ENCODE results near the gene HNRNPA1L2.

DNA sequence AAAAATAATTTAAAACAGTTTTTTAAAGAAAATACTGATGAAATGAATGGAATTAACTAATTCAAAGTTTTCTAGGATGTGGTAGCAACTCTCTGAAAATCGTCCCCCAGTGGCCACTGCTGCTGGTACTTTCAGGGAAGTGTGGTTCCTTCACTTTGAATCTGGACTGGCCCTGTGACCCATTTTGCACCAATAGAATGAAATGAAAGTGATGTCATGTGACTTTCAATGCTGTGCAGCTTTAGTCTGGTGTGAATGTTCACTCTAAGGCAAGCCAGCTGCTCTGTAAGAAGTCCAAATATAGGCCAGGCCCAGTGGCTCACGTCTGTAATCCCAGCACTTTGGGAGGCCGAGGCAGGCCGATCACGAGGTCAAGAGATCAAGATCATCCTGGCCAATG, 26.4 kb upstream of the HNRNPA1L2 start:
- TF ChIP-seq, protein P1, sequence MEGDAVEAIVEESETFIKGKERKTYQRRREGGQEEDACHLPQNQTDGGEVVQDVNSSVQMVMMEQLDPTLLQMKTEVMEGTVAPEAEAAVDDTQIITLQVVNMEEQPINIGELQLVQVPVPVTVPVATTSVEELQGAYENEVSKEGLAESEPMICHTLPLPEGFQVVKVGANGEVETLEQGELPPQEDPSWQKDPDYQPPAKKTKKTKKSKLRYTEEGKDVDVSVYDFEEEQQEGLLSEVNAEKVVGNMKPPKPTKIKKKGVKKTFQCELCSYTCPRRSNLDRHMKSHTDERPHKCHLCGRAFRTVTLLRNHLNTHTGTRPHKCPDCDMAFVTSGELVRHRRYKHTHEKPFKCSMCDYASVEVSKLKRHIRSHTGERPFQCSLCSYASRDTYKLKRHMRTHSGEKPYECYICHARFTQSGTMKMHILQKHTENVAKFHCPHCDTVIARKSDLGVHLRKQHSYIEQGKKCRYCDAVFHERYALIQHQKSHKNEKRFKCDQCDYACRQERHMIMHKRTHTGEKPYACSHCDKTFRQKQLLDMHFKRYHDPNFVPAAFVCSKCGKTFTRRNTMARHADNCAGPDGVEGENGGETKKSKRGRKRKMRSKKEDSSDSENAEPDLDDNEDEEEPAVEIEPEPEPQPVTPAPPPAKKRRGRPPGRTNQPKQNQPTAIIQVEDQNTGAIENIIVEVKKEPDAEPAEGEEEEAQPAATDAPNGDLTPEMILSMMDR (conservative IDR thresholded peaks at IDR 0.05 in 1 of 2, IDR thresholded peaks at IDR 0.05 in 1 of 2; ENCODE audit: extremely low read depth in 1 of 2, insufficient read depth in 1 of 2, low read depth in 1 of 2, low read length in 2 of 2), result no peak
- no peak for TF ChIP-seq EZH2 (IDR thresholded peaks at IDR 0.05; ENCODE audit: borderline replicate concordance, low read length)

All from mammary epithelial cell (primary cell).